NK-92 treated with Interleukin-12 subunit alpha and Interleukin-12 subunit beta, amount 100 ng/mL, for 24 hours (cell line): ENCODE data around the gene C9orf78.
"Not testable (repeated sequence)": the region's sequence is repeated elsewhere in the genome, so short reads cannot be mapped to it uniquely, and the experiment has no call there.

Source experiments
- DNase-seq: peaks from one replicate; lab custom pipeline; 2025; lab: John Stamatoyannopoulos, UW

Gene C9orf78

GRCh38 chr9:129812385-129812784 lies 22.7 kb downstream of the C9orf78 start:
- DNase-seq: no peak

GRCh38 chr9:129811967-129812363 lies 23.1 kb downstream of the C9orf78 start:
- DNase-seq: no peak

GRCh38 chr9:129810788-129811187 lies 24.3 kb downstream of the C9orf78 start:
- DNase-seq: no peak

- DNase-seq: no peak
Observed at GRCh38 chr9:129810116-129810515, 25.0 kb downstream of the C9orf78 start.

- DNase-seq: no peak
Observed at GRCh38 chr9:129809346-129809745, 25.7 kb downstream of the C9orf78 start.

DNA sequence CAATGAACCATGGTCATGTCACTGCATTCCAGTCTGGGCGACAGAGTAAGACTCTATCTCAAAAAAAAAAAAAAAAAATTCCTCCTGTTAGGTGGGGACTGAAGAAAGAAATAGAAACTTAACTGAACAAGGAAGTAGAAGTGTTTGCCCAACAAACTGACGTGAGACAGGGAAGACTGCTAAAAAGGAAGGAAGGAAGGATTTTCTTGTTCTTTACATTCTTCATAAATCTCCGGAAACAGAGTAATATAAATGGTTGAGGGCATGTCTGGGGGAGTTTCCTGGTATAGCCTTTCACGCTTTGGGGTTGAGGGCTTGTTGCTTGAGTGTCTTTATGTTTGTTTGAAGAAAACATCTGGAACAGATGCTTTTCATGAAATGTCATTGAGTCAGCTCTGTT lies 29.0 kb downstream of the C9orf78 start:
- DNase-seq: no peak

GRCh38 chr9:129803676-129804060 lies 31.4 kb downstream of the C9orf78 start:
- DNase-seq: no peak

DNA sequence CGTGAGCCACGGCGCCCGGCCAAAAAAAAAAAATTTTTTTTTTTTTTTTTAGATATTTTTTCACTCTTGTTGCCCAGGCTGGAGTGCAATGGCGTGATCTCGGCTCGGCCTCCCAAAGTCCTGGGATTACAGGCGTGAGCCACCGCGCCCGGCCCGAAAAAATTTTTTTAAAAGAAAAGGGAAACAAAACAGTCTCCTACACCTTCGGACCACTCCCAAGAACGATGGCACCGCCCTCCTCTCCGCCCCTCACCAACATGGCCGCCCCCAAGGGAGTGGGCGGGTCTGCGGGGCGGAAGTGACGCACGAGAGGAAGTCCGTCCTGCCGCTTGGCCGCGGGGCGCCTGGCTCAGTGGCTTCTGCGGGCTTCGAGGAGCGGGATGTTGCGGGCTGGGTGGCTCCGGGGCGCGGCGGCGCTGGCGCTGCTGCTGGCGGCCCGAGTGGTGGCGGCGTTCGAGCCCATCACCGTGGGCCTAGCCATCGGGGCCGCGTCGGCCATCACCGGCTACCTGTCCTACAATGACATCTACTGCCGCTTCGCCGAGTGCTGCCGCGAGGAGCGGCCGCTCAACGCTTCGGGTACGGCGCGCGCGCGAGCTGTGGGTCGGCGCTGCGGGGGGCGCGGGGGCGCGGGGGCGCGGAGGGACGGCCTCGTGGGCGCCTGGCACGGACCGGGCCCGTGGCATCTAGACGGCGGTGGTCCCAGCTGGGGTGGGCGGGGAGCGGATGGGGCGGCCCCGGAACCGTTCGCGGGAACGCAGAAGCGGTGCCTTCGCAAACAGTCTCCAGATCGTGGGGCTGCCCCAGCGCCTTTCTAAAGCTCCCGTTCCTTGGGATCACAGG lies 32.0 kb downstream of the C9orf78 start, which contains the start of gene TOR1B:
Gene TOR1B (plus strand): TSS at position 352 of the 843 bp plus-strand sequence. CDS start 29 bp downstream, at position 381.
- DNase-seq: peak; percentile 70

DNA sequence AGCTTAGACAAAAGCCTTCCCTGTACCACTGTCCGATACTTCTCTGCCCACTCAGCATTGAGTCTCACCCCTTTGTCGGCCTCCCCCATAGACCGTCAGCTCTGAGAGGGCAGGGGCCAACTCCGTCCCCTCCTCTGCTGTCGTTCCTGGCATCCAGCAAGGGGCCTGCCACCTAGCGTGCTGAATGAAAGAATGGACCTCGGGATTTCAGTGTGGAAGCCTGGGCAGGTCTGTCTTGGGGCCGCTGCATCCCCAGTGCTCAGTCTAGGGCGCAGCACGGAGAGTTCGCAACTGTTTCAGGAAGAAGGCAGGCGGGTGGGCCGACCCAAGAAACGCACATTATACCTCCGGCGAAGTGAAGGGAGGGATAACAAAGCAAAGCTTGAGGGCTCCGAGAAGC lies 33.6 kb downstream of the C9orf78 start:
- DNase-seq: no peak

DNA sequence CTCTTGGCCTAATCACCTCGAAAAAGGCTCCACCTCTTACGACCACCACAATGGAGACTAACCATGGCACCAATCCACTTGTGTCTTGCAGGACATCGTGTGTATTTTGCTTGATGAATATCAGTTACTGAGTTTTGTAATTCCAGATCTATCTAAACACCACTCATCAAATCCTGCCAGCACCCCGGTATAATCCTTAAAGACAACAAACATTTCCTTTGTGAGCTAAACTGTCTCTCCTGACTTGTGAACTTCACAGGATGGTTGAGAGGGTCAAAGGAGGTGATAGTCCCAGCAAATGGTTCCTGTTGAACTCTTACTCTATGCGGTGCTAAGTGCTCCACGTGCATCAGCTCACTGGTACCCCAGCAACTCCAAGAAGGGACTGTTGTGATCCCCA lies 36.1 kb downstream of the C9orf78 start:
- DNase-seq: no peak

- not testable (repeated sequence) for DNase-seq
Observed at GRCh38 chr9:129796029-129796428, 39.0 kb downstream of the C9orf78 start.

DNA sequence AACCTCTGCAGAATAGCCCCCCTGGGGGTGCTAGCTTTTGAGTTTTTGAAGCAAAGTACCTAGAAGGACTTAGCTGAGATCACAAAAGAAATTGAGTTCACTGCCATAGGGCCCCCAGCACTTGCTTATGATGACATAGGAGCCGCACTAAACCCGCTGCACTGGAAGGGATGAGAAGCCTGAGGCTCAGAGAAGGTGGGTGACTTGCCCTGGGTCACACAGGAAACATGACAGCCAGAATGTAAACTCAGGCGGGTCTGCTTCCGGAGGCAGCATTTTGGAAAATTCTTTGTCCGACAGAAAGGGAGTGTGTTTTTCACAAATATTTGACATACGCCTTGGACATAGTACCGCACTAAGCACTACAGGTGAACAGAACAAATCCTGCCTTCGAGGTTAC lies 40.5 kb downstream of the C9orf78 start:
- no peak for DNase-seq

- no peak for DNase-seq
Observed at GRCh38 chr9:129786481-129786880, 48.6 kb downstream of the C9orf78 start.

GRCh38 chr9:129785866-129786265 lies 49.2 kb downstream of the C9orf78 start:
- no peak for DNase-seq

GRCh38 chr9:129784970-129785369 lies 50.1 kb downstream of the C9orf78 start:
- not testable (repeated sequence) for DNase-seq

- peak; percentile 32 for DNase-seq
Observed at GRCh38 chr9:129783516-129784361, 51.3 kb downstream of the C9orf78 start.

DNA sequence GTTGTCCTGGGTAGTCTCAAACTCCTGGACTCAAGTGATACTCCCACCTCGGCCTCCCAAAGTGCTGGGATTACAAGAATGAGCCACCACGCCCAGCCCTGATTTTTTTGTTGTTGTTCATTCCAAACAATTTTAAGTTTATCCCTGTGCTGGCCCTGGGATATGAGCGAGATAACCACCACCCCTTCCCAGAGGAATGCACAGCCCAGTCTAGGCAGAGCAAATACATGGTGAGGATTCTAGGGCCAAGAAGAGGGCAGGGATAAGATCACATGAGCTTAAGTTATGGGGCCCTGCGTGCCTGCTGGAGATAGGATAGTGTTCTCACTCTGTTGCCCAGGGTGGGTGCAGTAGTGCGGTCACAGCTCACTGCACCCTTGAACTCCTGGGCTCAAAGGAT lies 53.1 kb downstream of the C9orf78 start:
- no peak for DNase-seq

DNA sequence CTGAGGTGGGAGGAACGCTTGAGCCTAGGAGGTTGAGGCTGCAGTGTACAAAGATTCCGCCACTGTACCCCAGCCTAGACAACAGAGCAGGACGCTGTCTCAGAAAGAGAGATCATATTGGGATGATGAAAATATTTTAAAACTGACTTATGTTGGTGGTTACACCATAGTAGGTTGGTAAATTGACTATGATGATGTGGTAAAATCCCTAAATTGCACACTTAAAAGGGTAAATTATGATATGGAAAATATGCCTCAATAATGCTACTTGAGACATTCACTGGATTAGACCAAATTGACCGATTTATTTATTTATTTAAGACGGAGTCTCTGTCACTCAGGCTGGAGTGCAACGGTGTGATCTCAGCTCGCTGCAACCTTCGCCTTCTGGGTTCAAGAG lies 53.9 kb downstream of the C9orf78 start:
- DNase-seq: no peak

DNA sequence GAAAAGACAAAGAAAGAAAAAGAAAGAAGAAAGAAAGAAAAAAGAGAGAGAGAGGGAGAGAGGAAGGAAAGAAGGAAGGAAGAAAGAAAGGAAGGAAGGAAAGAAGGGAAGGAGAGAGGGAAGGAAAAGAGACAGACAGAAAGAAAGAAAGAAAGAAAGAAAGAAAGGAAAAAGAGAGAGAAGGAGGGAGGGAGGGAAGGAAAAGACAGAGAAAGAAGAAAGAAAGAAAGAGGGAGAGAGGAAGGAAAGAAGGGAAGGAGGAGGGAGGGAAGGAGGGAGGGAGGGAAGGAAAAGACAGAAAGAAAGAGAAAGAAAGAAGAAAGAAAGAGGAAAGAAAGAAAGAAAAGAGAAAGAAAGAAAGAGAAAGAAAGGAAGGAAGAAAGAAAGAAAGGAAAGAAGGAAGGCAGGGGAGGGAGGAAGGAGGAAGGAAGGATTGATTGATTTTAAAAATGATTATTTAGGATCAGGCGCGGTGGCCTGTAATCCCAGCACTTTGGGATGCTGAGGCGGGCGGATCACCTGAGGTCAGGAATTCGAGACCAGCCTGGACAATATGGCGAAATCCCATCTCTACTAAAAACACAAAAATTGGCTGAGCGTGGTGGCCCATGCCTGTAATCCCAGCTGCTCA lies 55.4 kb downstream of the C9orf78 start:
- DNase-seq: no peak

DNA sequence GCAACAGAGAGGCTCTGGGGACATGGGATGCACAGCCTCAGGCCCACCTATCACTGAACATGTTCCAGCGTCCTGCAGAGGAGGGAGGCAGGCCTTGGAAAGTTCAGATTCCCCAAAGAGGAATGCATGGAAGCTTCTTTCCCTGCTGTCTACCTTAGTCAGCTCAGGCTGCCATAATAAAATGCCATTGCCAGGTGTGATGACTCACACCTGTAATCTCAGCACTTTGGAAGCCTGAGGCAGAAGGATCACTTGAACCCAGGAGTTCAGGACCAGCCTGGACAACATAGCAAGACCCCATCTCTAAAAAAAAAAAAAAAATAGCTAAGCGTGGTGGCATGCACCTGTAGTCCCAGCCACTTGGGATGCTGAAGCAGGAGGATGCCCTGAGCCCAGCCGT lies 56.6 kb downstream of the C9orf78 start:
- DNase-seq: no peak

- DNase-seq: no peak
Observed at GRCh38 chr9:129777769-129778130, 57.3 kb downstream of the C9orf78 start.
